ENCODE results near the gene PEPD.

Gene PEPD

DNA sequence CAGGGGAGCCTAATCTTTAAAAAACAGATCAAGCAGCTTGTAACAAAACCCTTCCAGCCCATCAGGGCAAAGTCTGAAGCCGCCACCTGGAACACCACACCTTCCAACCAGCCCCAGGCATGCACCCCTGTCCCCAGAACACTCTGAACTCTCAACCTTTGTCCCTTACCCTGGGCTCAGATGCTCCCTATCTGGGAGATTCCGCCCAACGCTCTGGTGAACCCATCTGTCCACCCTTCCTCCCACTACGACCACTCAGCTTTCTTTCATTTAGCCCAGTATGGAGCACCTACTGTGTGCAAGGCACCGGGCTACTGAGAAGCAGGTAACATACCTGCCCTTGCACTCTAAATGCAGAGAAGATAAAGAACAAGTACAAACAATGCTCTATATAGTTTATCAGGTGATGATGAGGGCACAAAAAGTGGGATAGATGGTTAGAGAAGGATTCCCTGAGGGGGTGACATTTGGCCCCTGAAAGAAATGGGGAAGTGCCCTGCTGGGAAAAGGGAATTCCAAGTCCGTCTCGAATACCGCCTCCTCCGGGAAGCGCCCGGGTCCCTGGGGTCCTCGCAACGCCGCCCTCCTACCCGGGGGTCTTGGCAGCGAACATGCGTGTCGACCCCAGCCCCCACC lies 629 bp downstream of the PEPD start:
- H3K36me3 ChIP-seq (ENCODE audit: insufficient read depth, low read length): no peaks in the 10 kb centered on the region
- no peaks in the 10 kb centered on the region for H3K9me3 ChIP-seq (ENCODE audit: low read length)
- H3K27ac ChIP-seq (ENCODE audit: low read depth, low read length): peak overlapping the region; percentile 78
- no peaks in the 10 kb centered on the region for H3K27me3 ChIP-seq (ENCODE audit: control insufficient read depth in 1 of 2, insufficient read depth in 2 of 2, low read length in 2 of 2)
- H3K4me3 ChIP-seq (ENCODE audit: low read depth in 1 of 2, low read length in 2 of 2): peak overlapping the region; percentile 74 to 84
- H3K9ac ChIP-seq (ENCODE audit: low read length): peak overlapping the region; percentile 10
- peaks cover 20% of the 10 kb centered on the region for H3K4me1 ChIP-seq (ENCODE audit: insufficient read depth, low read length)

DNA sequence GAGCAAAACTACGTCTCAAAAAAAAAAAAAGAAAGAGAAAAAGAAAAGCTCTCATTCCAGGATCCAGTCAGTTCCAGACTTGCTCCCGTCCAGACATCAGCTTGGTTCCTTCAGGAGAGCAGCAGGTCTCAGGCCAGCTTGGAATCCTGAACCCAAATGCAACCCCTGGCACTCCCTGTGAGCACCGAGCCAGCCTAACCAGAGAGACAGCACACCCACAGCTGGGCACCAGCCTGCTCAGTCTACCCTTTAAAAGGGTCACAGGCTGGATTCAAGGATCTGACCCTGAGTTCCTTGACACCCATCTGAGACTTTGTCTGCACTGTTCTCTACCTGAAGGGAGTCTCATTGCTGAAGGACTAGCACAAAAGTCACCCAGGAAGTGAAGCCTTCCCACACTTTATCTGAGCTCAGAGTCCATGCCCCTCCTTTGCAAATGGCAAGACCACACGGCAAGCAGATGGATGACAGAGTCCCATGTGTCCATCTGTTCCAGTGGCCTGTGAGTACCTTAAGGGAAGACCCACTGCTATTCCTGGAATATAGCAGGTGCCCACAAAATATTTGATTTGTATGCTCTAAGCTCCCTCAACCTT lies 1.4 kb downstream of the PEPD start:
- Histone ChIP-seq H3K9me3 (ENCODE audit: low read length) (no peaks in the 10 kb centered on the region), H3K27me3 (ENCODE audit: control insufficient read depth in 1 of 2, insufficient read depth in 2 of 2, low read length in 2 of 2) (no peaks in the 10 kb centered on the region), H3K36me3 (ENCODE audit: insufficient read depth, low read length) (no peaks in the 10 kb centered on the region), H3K4me1 (ENCODE audit: insufficient read depth, low read length) (peaks cover 24% of the 10 kb centered on the region), H3K4me3 (ENCODE audit: low read depth in 1 of 2, low read length in 2 of 2) (peak overlapping the region in 1 of 2 donors; percentile 84), H3K9ac (ENCODE audit: low read length) (no peak overlapping the region), H3K27ac (ENCODE audit: low read depth, low read length) (no peak overlapping the region)

DNA sequence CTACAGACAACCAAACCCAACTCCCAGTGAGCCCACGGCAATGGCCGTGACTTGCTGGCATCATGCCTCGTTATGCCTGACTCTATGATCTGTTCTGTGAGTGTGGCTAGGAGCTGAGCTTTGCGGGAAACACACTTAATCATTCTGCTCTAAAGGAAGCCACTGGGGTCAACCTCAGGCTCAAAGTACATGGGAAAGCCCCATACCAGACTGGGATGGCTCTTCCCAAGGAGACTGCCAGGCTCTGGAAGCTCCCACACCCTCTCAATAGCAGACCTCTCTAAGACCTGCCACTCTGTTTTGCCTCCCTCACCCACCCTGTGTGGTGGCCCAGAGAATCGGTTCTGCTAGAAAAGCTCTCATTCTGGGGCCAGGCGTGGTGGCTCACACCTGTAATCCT lies 2.2 kb downstream of the PEPD start:
- Histone ChIP-seq H3K36me3 (ENCODE audit: insufficient read depth, low read length) (no peaks in the 10 kb centered on the region), H3K27me3 (ENCODE audit: control insufficient read depth in 1 of 2, insufficient read depth in 2 of 2, low read length in 2 of 2) (no peaks in the 10 kb centered on the region), H3K27ac (ENCODE audit: low read depth, low read length) (no peak overlapping the region), H3K9me3 (ENCODE audit: low read length) (no peaks in the 10 kb centered on the region), H3K9ac (ENCODE audit: low read length) (no peak overlapping the region), H3K4me3 (ENCODE audit: low read depth in 1 of 2, low read length in 2 of 2) (no peak overlapping the region), H3K4me1 (ENCODE audit: insufficient read depth, low read length) (peaks cover 24% of the 10 kb centered on the region)

DNA sequence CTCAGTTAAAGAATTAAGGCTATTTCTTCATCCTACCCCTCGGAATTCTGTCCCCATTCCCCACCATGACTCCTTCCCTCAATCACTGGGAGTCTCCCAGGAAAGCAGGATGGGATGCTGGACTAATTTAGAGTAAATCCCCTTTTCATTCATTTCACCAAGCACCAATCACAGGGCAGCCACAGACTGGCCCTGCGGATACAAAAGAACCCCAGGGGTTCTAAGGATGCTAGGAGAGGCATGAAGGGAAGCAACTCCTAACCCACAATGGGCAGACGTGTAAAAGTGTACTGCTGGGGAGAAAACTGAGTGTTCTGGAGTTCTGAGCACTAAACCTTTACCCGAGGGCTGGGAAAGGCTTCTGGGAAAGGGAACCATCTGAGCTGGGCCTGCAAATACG lies 3.0 kb downstream of the PEPD start:
- no peaks in the 10 kb centered on the region for H3K27me3 ChIP-seq (ENCODE audit: control insufficient read depth in 1 of 2, insufficient read depth in 2 of 2, low read length in 2 of 2)
- no peak overlapping the region for H3K4me3 ChIP-seq (ENCODE audit: low read depth in 1 of 2, low read length in 2 of 2)
- H3K9ac ChIP-seq (ENCODE audit: low read length): no peak overlapping the region

DNA sequence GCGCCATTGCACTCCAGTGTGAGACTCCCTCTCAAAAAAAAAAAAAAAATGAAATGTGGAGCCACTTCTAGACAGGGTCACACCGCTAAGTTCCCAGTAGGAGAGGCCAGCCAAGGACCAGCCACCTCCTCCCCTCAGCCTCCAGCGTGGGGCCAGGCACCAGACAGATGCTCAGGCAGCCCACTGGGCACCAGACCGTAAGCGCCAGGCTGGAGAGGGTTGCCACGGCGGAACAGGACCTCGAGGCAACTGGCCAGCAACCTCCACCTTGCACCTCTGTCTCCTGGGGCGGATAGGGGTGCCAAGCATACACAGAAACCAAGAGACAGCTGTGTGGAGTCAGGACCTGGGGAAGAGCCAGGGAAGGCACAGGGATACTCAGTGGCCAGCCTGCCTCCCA lies 3.7 kb downstream of the PEPD start:
- Histone ChIP-seq H3K27ac (ENCODE audit: low read depth, low read length) (no peak overlapping the region), H3K9ac (ENCODE audit: low read length) (no peak overlapping the region), H3K9me3 (ENCODE audit: low read length) (no peaks in the 10 kb centered on the region), H3K4me3 (ENCODE audit: low read depth in 1 of 2, low read length in 2 of 2) (no peak overlapping the region), H3K4me1 (ENCODE audit: insufficient read depth, low read length) (peaks cover 24% of the 10 kb centered on the region), H3K27me3 (ENCODE audit: control insufficient read depth in 1 of 2, insufficient read depth in 2 of 2, low read length in 2 of 2) (no peaks in the 10 kb centered on the region), H3K36me3 (ENCODE audit: insufficient read depth, low read length) (no peaks in the 10 kb centered on the region)

More for the DNA sequence above, 3.0 kb downstream of the PEPD start:
- peaks cover 24% of the 10 kb centered on the region for H3K4me1 ChIP-seq (ENCODE audit: insufficient read depth, low read length)
- H3K36me3 ChIP-seq (ENCODE audit: insufficient read depth, low read length): no peaks in the 10 kb centered on the region
- no peak overlapping the region for H3K27ac ChIP-seq (ENCODE audit: low read depth, low read length)
- H3K9me3 ChIP-seq (ENCODE audit: low read length): no peaks in the 10 kb centered on the region

DNA sequence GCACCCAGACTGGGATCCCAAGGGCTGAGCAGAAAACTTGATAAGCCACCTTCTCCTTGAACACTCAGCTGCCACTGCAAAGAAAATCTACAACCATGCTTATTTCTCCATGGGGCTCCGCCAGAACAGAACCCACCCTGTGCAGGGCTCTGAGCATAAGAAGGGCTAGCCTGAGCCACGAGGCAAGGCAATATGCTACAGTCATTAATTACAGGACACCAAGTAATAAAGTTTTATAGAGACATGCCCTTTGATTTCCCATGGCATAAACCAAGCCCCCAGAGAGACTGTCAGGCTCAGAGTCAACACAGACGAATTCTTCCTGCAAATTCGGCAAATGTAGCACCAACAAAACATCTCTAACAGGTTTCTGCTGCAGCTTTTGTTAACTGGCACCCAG lies 5.7 kb downstream of the PEPD start:
- no peaks in the 10 kb centered on the region for H3K27me3 ChIP-seq (ENCODE audit: control insufficient read depth in 1 of 2, insufficient read depth in 2 of 2, low read length in 2 of 2)
- H3K9ac ChIP-seq (ENCODE audit: low read length): no peak overlapping the region

DNA sequence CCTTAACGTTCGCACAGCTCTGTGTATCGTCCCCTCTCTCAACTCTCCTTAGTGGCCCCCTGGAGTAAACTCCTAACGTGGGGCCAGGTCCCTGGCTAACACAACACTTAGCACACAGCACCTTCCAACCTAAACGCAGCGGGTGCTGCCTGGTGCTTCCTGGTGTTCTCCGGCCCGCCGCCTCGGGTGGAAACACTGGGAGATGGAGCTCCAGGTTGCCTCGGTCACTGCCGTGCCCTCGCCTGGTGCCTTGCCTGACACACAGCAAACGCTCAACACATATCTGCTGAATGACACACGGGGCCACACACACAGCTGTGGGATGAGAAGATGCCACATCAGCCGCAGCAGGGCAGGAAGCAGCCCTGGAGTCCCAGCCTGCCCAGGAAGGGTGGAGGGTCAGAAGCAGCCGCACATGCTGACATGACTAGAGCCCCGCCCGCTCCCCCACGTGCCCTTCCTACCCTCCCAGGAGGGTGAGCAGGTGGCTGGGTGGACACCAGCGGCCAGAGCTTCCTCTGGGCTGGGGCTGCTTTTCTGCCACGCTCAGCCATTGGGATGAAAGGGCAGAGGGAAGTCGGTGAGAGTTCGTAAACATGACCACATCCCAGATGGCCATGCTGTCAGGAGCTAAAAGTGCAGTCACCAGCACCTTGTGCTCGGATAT lies 6.6 kb downstream of the PEPD start:
- H3K4me3 ChIP-seq (ENCODE audit: low read depth in 1 of 2, low read length in 2 of 2): no peak overlapping the region
- no peak overlapping the region for H3K9ac ChIP-seq (ENCODE audit: low read length)
- peaks cover 5% of the 10 kb centered on the region for H3K4me1 ChIP-seq (ENCODE audit: insufficient read depth, low read length)
- no peak overlapping the region for H3K27ac ChIP-seq (ENCODE audit: low read depth, low read length)
- H3K36me3 ChIP-seq (ENCODE audit: insufficient read depth, low read length): peaks cover 12% of the 10 kb centered on the region
- H3K27me3 ChIP-seq (ENCODE audit: control insufficient read depth in 1 of 2, insufficient read depth in 2 of 2, low read length in 2 of 2): no peaks in the 10 kb centered on the region
- no peaks in the 10 kb centered on the region for H3K9me3 ChIP-seq (ENCODE audit: low read length)

More for the DNA sequence above, 5.7 kb downstream of the PEPD start:
- no peaks in the 10 kb centered on the region for H3K9me3 ChIP-seq (ENCODE audit: low read length)
- no peak overlapping the region for H3K27ac ChIP-seq (ENCODE audit: low read depth, low read length)
- H3K36me3 ChIP-seq (ENCODE audit: insufficient read depth, low read length): peaks cover 12% of the 10 kb centered on the region
- H3K4me3 ChIP-seq (ENCODE audit: low read depth in 1 of 2, low read length in 2 of 2): no peak overlapping the region
- H3K4me1 ChIP-seq (ENCODE audit: insufficient read depth, low read length): peaks cover 14% of the 10 kb centered on the region

DNA sequence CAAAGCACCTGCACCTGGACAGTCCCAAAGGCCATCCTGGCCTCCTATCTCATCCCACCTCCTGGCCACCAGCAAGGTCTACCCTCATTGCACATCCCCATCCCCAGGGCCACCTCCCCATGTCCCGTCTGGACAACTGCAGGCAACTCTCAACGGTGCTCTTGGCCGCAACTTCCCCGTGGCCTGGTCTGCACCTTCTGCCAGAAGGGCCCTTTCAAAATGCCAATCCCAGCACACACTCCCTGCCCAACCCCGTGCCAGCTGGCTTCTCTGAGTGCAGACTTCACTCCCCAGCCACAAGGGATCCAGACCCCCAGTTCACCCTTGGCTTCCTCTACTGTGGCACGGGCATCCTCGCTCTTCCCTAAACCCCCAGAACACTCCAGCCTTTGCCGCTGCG lies 8.2 kb downstream of the PEPD start:
- no peaks in the 10 kb centered on the region for H3K9me3 ChIP-seq (ENCODE audit: low read length)
- H3K4me1 ChIP-seq (ENCODE audit: insufficient read depth, low read length): peaks cover 4% of the 10 kb centered on the region
- H3K4me3 ChIP-seq (ENCODE audit: low read depth in 1 of 2, low read length in 2 of 2): no peak overlapping the region
- H3K36me3 ChIP-seq (ENCODE audit: insufficient read depth, low read length): peaks cover 12% of the 10 kb centered on the region
- no peak overlapping the region for H3K27ac ChIP-seq (ENCODE audit: low read depth, low read length)
- no peaks in the 10 kb centered on the region for H3K27me3 ChIP-seq (ENCODE audit: control insufficient read depth in 1 of 2, insufficient read depth in 2 of 2, low read length in 2 of 2)
- H3K9ac ChIP-seq (ENCODE audit: low read length): no peak overlapping the region

DNA sequence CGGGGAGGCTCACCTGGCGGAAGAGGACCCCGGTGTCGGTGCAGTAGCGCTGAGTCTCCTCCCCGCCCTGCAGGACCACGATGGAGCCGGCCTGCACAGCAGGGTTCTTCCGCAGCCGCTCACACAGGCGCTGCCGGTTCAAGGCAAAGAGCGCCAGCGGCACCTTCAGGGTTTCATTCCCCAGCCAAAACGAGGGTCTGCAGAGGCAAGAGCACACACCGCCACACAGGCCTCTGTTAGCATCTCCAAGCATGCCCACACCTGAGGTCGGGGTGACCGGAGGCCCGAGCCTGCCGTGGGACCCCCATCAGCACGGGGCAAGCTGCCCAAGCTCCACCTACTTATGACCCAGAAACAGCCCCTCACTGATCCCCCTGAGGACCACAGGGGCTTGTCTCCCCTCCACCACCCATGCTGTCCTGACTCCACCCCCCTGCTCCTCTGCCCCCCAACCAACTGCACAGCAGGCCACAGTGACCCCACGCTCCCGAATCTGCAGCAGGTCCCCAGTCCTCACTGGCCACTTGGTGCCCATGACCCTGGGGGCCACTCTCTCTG lies 8.9 kb downstream of the PEPD start:
- Histone ChIP-seq H3K9me3 (ENCODE audit: low read length) (no peaks in the 10 kb centered on the region), H3K4me3 (ENCODE audit: low read depth in 1 of 2, low read length in 2 of 2) (no peak overlapping the region), H3K9ac (ENCODE audit: low read length) (no peak overlapping the region), H3K4me1 (ENCODE audit: insufficient read depth, low read length) (peaks cover 4% of the 10 kb centered on the region), H3K27me3 (ENCODE audit: control insufficient read depth in 1 of 2, insufficient read depth in 2 of 2, low read length in 2 of 2) (no peaks in the 10 kb centered on the region), H3K27ac (ENCODE audit: low read depth, low read length) (no peak overlapping the region), H3K36me3 (ENCODE audit: insufficient read depth, low read length) (peaks cover 12% of the 10 kb centered on the region)

DNA sequence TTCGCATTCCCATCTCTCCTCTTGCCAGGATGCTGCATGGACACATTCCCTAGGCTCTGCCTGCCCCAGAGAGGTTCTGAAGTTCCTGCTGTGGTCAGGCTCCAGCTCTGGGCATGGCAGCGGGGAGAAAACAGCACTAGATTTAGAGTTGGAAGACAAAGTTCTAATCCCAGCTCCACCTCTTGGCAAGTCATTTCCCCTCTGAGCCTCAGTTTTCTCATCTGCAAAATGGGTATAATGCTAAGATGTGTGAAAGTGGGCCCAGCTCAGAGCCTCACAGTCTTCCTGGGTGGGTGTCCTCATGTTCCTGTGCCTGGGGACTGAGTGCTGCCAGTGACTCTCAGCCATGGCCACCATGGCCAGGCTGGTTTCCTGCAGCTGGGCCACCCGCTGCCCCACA lies 9.6 kb downstream of the PEPD start:
- Histone ChIP-seq H3K9me3 (ENCODE audit: low read length) (no peaks in the 10 kb centered on the region), H3K27ac (ENCODE audit: low read depth, low read length) (no peak overlapping the region), H3K4me3 (ENCODE audit: low read depth in 1 of 2, low read length in 2 of 2) (no peak overlapping the region), H3K27me3 (ENCODE audit: control insufficient read depth in 1 of 2, insufficient read depth in 2 of 2, low read length in 2 of 2) (no peaks in the 10 kb centered on the region), H3K9ac (ENCODE audit: low read length) (no peak overlapping the region), H3K4me1 (ENCODE audit: insufficient read depth, low read length) (peaks cover 4% of the 10 kb centered on the region), H3K36me3 (ENCODE audit: insufficient read depth, low read length) (peaks cover 12% of the 10 kb centered on the region)

DNA sequence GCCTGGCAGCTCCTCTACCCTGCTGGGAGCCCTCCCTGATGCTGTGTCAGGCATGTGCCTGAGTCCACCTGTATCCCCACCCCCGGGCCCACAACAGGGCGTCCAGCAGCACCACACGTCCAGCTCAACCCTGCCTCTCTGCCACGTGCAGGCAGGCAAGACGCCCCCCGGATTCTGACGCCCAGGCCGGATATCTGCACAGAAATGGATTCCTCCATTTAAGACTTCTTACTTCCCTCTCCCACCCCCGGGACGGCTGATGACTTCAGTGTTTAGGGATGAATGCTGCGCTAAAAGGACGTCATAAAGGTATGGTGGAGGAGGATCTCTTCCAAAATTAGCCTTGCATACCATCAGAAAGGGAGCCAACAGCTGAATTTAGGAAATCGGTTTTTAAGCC lies 10.2 kb downstream of the PEPD start:
- peaks cover 12% of the 10 kb centered on the region for H3K36me3 ChIP-seq (ENCODE audit: insufficient read depth, low read length)

More for the DNA sequence above, 10.2 kb downstream of the PEPD start:
- no peaks in the 10 kb centered on the region for H3K27me3 ChIP-seq (ENCODE audit: control insufficient read depth in 1 of 2, insufficient read depth in 2 of 2, low read length in 2 of 2)
- no peak overlapping the region for H3K9ac ChIP-seq (ENCODE audit: low read length)
- H3K4me1 ChIP-seq (ENCODE audit: insufficient read depth, low read length): peaks cover 4% of the 10 kb centered on the region
- H3K27ac ChIP-seq (ENCODE audit: low read depth, low read length): no peak overlapping the region
- no peak overlapping the region for H3K4me3 ChIP-seq (ENCODE audit: low read depth in 1 of 2, low read length in 2 of 2)
- no peaks in the 10 kb centered on the region for H3K9me3 ChIP-seq (ENCODE audit: low read length)

Data from muscle layer of colon (tissue), 2 donors.